Measurements from ENCODE around the gene ANKDD1B.
"Not testable (repeated sequence)": the region's sequence is repeated elsewhere in the genome, so short reads cannot be mapped to it uniquely, and the experiment has no call there.

ANKDD1B gene

DNA sequence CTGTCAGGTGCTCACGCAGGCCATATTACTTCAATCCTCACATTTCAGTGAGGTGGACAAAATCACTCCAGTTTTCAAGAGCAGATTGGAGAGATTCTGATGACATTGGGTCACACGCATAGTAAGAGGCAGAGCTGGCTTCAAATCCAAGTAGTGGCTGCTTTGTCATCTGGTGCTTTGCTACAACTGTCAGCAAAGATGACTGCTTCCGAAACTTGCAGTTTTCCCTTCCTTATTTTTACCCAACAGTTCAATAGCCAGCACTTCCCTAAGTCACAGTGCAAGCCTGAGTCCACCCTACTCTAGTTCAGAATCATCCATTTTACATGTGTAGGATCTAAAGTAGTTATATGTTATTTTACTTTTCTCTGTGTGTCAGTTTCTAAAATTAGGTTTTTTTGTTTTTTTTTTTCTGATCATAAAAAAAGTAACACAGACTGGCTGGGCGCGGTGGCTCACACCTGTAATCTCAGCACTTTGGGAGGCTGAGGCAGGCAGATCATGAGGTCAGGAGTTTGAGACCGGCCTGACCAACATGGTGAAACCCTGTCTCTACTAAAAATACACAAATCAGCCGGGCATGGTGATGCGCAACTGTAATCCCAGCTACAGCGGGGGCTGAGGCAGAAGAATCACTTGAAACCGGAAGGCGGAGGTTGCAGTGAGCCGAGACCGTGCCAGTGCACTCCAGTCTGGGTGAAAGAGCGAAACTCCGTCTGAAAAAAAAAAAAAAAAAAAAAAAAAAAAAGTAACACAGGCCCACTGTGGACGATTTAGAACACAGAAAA is 49.6 kb downstream of the ANKDD1B start:
- no peak for DNase-seq (ENCODE audit: low read depth in 3 of 3)

DNA sequence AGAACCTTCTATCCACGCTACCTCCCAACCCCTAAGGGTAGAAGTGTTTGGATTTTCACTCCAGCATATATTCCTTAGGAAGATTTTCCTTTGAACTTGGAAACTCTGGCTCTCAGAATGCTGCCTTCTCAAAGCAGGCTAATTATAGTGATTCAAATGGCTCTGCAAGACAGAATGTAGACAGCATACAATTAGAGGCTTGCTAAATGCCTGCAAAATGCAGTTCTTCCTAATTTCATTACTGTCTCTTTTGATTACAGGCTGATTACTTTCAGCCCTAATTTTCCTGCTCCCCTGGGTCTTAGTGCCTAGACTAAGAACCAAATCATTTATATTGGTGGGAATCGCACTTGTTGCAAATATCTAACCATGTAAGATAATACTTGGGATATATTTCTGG is 50.8 kb downstream of the ANKDD1B start:
- DNase-seq (ENCODE audit: low read depth in 3 of 3): no peak

DNA sequence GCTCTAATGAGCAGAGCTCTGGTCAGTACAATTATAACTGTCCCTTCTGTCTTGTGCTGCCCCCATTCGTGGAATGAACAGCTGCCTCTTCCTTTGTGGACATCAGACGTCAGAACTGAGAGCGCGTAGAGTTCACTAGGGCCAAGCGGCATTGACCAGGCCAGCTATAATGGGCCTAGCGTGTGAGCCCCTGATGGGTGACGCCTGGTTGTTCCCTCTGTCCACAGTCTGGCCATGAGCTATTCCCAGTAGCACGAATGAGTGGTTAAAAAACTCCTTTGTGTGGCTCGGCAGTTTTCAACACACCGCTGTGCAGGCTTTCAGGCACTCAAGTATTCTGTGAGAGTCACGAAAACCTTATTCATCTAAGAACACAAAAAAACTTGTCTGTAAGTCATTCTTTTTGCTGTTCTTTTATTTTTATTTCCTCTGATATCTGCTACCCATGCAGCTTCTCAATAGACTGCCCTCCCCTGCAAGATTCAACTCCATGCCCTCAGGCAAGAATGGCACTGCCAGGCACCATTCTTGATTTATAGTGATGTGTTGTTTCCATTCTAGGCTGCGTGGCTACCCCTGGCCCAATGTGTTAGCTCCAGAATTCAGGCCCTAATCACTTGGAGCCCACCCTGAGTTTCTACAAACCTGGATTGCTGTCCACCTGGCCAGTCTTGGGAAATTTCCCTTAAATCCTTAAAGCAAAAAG is 52.5 kb downstream of the ANKDD1B start:
- DNase-seq (ENCODE audit: low read depth in 3 of 3): no peak

DNA sequence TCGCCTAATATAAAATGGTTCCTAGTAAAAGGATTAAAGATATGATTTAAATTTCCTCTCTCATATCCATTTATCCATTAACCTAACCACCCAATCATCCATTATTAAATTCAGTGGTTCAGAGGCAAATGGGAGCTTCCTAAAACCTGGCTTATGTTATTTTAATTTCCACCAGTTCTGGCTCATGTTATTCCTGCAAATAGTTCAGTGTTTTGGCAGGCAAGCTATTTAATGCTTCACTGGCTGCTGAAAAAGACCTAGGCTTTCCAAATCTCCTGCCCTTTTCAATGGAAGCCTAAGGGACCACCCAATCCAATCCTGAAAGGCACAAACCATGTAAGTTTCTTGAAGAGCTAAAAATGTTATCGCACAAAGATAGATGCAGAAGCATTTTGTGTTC is 53.7 kb downstream of the ANKDD1B start:
- no peak for DNase-seq (ENCODE audit: low read depth in 3 of 3)

DNA sequence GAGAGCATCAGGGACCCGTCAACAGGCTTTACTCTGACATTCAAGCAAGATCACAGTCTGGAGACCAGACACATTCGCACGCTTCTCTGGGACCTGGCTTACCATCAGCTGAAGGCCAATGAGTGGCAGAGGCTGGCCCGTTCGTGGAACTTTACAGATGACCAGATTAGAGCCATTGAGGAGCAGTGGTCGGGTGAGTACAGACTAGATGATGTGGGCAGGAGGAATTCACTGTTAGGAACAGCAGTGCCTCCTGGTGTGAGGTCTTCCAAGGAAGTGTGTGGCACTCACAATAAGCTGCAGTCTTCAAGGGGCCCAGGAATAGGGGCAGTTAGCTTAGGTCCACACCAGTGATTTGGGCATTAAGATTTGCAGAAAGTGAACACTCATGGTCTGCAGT is 55.5 kb downstream of the ANKDD1B start:
- DNase-seq (ENCODE audit: low read depth in 3 of 3): no peak

GRCh38 chr5:75667586-75667985 is 56.3 kb downstream of the ANKDD1B start:
- DNase-seq (ENCODE audit: low read depth in 3 of 3): no peak

- DNase-seq (ENCODE audit: low read depth in 3 of 3): no peak
Measured at GRCh38 chr5:75668445-75668844, 57.2 kb downstream of the ANKDD1B start.

DNA sequence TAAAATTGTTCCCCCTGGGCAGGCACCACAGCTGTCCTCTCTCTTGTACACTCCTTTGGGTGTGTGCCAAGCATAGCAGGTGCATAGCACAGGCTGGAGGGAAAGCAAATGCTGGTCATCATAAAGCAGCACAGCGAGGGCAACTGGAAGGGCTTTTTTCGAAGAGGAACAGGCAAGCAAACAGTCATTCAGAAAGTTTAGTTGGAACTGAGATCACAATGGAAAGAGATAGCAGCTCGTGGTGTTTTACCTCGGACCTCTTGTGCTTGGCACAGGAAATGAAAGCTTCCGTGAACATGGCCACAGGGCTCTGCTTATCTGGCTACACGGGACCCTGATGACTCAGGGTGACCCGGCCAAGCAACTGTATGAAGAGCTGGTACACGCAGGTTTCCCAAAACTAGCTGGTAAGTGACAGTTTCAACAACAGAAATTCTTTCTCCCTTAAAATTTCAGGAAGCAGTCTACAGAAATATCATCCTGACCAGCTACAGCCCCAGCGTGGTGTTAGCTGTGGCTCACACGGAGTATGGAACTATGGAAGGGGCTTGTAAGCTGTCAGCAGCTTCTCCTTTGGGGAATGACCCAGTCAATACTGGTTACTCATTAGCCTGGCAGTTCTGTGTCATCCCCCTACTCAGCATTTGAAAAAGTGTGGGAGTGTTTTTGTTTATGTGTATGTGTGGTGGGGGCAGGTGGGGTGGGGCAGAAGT is 57.9 kb downstream of the ANKDD1B start:
- DNase-seq (ENCODE audit: low read depth in 3 of 3): peak; percentile 38 to 69 (median 57)

- no peak for DNase-seq (ENCODE audit: low read depth in 3 of 3)
Measured at GRCh38 chr5:75670577-75670976, 59.3 kb downstream of the ANKDD1B start.

GRCh38 chr5:75671506-75671905 is 60.3 kb downstream of the ANKDD1B start:
- no peak for DNase-seq (ENCODE audit: low read depth in 3 of 3)

DNA sequence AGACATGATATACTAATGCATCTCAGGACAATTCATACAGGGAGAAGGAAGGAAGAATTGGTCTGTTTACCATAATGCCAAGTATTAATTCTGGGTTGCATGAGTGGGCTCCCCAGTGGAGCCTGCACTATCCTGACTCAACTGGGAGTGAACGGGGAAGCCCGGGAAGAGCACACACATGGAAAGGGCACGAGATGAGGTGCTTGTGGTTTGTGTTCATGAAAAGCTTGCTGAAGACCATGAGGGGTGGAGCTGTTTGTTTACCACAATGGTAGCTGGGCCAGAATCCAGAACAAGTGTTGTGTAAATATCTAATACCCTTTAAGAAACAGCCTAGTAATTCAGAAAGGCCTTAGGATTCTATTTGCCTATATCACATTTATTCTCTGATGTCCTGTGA is 61.4 kb downstream of the ANKDD1B start:
- DNase-seq (ENCODE audit: low read depth in 3 of 3): no peak

- no peak for DNase-seq (ENCODE audit: low read depth in 3 of 3)
Measured at GRCh38 chr5:75675783-75676182, 64.5 kb downstream of the ANKDD1B start.

DNA sequence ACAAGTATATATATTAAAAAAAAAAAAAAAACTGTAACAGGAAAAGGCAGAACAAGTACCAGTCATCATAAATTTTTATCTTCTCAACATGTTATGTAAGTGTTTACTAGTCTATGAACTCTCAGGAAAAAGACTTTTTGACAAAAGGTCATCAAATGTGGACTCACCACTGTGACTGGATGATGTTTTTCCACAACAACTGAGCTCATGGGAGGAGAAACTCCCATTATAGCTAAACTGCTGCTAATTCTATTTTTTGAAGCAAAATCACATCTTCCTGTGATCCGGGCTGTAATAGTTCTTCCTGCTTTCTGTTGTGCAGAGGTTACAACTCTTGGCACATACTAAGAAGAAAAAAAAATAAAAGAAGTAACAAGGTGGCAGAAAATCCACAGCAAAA is 66.4 kb downstream of the ANKDD1B start:
- DNase-seq (ENCODE audit: low read depth in 3 of 3): no peak

DNA sequence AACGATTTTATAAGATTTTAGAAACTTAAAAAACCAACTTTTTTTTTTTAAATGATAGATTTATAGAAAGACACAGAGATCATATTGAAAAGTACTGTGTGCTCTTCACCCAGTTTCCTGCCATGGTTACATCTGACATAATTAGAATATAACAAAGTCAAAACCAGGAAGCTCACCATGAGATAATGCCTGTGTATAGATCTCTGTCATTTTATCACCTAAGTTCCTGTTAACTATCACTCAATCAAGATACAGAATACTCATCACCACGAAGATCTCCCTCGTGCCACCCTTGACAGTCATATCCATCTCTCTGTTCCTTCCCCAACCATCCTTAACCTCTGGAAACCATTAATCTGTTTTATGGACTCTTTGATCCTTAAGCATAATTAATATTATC is 66.9 kb downstream of the ANKDD1B start:
- no peak for DNase-seq (ENCODE audit: low read depth in 3 of 3)

DNA sequence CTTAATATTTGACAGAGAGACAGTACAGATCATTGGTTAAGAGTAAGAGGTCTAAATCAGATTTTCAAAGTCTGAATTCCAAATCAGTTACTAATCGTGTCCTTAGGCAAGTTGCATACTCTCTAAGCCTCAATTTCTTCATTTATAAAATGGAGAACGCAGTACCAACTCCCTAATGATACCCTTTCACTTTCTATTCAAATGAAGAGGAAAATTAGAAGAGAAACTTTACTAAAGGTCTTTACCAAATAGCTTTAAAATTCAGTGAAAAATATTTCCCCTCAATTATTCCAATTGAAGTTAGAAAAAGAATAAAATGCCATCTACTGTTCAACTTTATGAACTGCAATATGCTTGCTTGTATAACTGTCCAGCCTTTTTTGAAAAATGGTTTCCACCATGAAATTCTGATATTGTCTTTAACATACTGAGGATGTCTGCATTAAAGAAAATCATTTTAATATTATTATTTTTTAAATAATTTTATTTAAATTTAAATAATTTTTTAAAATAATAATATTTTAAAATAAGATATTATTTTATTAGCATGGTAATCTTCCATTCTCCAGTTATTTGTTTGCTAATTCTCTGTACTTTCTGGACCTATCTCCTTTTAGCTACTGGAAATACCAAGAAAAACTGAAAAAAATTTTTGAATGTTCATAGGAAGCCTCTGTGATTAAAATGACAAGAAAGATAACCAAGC is 70.0 kb downstream of the ANKDD1B start:
- no peak for DNase-seq (ENCODE audit: low read depth in 3 of 3)

DNA sequence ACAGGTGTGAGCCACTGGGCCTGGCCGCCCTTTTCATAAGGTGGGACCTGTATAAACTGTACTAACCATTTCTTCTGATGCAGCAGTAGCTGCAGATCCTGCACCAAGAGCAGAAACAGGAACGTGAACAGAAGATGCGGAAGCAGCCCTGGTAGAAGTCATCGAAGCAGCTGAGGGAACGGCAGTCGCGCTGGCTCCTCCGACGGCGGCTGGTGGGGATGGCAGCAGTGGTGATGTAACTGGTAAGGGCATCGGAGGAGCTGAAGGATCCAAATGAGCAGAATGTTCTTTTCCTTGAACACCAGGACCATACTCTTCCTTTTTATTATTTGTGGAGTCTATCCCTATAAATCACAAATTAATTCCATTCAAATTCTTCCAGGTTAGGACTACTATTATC is 73.9 kb downstream of the ANKDD1B start:
- DNase-seq (ENCODE audit: low read depth in 3 of 3): no peak

DNA sequence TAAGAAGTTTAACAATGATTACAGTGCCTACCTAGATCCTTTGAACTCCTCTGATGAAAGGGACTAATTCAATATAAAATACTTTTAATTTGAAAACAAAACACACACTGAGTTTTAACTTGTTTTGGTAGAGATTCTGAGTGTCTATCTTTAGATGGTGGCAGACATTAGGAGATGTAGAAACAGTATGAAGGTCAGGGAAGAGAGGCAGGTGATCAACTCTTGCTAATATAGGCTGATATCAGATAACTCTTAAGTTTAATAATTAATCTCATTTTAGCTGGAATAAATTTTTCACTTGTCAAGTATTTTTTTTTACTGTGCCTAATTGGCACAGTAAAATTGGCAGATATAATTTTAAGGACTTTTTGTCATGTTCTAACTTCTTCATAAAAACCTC is 75.2 kb downstream of the ANKDD1B start:
- no peak for DNase-seq (ENCODE audit: low read depth in 3 of 3)

DNA sequence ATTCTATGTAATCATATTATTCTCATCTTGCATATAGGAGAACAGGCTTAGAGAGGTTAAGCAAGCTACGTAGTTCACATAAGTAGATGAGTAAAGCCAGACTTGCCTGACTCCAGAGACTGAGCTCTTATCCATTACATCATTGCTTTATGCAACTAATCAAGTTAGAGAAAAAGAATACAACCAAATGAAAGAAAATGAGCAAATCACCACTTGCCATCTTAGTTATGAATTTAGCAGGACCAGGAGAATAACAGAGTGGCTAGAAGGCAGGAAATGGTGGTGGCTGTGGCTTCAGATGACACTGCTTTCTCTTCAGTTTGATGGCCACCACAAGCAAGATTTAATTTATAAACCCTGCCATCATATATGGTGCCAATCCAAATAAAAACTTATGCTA is 79.4 kb downstream of the ANKDD1B start:
- no peak for DNase-seq (ENCODE audit: low read depth in 3 of 3)

DNA sequence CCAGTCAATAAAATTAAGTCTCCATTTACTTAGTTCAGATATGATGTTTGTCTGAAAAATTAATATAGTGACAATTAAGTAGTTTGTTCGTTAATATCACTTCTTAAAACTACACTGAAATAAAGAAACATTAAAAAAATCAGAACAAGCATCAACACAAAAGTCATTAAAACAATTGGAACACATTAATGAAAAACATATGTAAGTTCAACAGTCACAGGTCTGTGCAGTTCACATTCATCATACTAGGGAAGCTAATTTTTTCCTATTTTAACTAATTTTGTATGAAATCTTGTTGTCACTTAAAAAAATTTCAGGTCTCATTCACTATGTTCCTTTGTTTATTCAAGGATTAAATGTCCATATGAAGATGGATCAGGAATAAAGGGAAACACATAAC is 83.5 kb downstream of the ANKDD1B start:
- no peak for DNase-seq (ENCODE audit: low read depth in 3 of 3)

GRCh38 chr5:75695472-75696351 is 84.5 kb downstream of the ANKDD1B start:
- not testable (repeated sequence) for DNase-seq (ENCODE audit: low read depth in 3 of 3)

GRCh38 chr5:75701856-75702255 is 90.6 kb downstream of the ANKDD1B start:
- no peak for DNase-seq (ENCODE audit: low read depth in 3 of 3)
